ENCODE data around the gene NMD3.

NMD3 gene

DNA sequence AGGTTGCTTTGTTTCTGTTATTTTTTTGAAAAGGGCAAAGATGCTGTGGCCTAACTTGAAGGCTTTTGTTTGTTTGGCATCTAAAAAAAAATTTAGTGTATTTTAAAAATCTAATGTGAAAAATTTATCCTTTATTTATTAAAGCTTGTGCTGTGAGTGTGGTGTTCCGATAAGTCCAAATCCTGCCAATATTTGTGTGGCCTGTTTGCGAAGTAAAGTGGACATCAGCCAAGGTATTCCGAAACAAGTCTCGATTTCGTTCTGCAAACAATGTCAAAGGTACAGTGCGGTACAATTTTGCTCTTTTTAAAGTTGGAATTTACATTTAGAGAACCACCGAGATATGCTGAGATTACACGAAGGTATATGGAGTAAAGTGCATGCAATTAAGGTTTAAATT is 3.7 kb downstream of the NMD3 start:
- Histone ChIP-seq H3K4me1 (ENCODE audit: insufficient read depth, low read length, severe bottlenecking) (peaks cover 28% of the 10 kb centered on the region), H3K9me2 (ENCODE audit: low read depth, low read length) (no peaks in the 10 kb centered on the region), H3K27me3 (ENCODE audit: insufficient read depth, low read length) (no peaks in the 10 kb centered on the region), H3K4me2 (ENCODE audit: low read length) (no peak overlapping the region), H3K36me3 (ENCODE audit: insufficient read depth, low read length) (peaks cover 71% of the 10 kb centered on the region), H3F3A (ENCODE audit: insufficient read depth, low read length) (no peaks in the 10 kb centered on the region), H4K20me1 (ENCODE audit: insufficient read depth, low read length) (no peaks in the 10 kb centered on the region; the same call in 1 of the 2 replicates), H3K4me3 (ENCODE audit: low read depth, low read length, poor library complexity, severe bottlenecking) (no peak overlapping the region), H2AFZ (ENCODE audit: low read length) (no peak overlapping the region), H3K9ac (ENCODE audit: low read length) (no peak overlapping the region), H3K27ac (ENCODE audit: low read depth, low read length, poor library complexity, severe bottlenecking) (no peak overlapping the region), H3K9me3 (ENCODE audit: low read length) (no peaks in the 10 kb centered on the region), H3K79me2 (ENCODE audit: insufficient read depth, low read length) (peaks cover 37% of the 10 kb centered on the region)
- TF ChIP-seq, protein P1, sequence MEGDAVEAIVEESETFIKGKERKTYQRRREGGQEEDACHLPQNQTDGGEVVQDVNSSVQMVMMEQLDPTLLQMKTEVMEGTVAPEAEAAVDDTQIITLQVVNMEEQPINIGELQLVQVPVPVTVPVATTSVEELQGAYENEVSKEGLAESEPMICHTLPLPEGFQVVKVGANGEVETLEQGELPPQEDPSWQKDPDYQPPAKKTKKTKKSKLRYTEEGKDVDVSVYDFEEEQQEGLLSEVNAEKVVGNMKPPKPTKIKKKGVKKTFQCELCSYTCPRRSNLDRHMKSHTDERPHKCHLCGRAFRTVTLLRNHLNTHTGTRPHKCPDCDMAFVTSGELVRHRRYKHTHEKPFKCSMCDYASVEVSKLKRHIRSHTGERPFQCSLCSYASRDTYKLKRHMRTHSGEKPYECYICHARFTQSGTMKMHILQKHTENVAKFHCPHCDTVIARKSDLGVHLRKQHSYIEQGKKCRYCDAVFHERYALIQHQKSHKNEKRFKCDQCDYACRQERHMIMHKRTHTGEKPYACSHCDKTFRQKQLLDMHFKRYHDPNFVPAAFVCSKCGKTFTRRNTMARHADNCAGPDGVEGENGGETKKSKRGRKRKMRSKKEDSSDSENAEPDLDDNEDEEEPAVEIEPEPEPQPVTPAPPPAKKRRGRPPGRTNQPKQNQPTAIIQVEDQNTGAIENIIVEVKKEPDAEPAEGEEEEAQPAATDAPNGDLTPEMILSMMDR (IDR thresholded peaks at IDR 0.05; ENCODE audit: low read length): no peak
- TF ChIP-seq EZH2 (IDR thresholded peaks at IDR 0.05; ENCODE audit: borderline replicate concordance, low read length): no peak

DNA sequence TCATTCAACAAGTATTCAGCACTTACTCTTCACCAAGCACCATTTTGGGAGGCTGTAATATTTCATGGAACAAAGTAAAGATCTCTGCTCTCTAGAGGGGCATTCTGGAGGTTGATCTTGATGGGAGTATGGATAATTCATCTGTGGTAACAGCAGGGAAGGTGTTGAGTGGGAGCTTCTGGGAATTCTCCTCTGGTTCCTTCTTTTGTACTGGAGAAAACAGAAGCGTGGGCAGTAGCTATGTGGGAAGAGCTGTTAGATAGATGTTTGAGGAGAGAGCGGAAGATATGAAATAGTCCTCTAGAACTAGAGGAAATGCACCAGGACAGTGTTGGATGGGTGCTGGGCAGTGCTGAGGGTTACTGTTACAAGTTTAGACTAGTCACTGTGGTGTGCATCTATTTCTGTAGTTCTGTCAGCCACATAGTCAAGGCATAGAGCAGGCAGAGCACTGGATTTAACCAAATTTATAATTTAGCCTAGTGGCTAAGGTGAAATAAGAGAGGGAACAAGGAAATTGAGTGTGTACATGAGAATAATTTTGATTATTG is 9.6 kb downstream of the NMD3 start:
- Histone ChIP-seq H3K9ac (ENCODE audit: low read length) (no peak overlapping the region), H4K20me1 (ENCODE audit: insufficient read depth, low read length) (no peaks in the 10 kb centered on the region), H3K36me3 (ENCODE audit: insufficient read depth, low read length) (peaks cover 94% of the 10 kb centered on the region), H3F3A (ENCODE audit: insufficient read depth, low read length) (no peaks in the 10 kb centered on the region), H3K4me2 (ENCODE audit: low read length) (no peak overlapping the region), H3K4me3 (ENCODE audit: low read depth, low read length, poor library complexity, severe bottlenecking) (no peak overlapping the region), H3K27me3 (ENCODE audit: insufficient read depth, low read length) (no peaks in the 10 kb centered on the region), H2AFZ (ENCODE audit: low read length) (no peak overlapping the region), H3K27ac (ENCODE audit: low read depth, low read length, poor library complexity, severe bottlenecking) (no peak overlapping the region), H3K79me2 (ENCODE audit: insufficient read depth, low read length) (no peaks in the 10 kb centered on the region), H3K4me1 (ENCODE audit: insufficient read depth, low read length, severe bottlenecking) (no peaks in the 10 kb centered on the region), H3K9me2 (ENCODE audit: low read depth, low read length) (no peaks in the 10 kb centered on the region), H3K9me3 (ENCODE audit: low read length) (no peaks in the 10 kb centered on the region)
- TF ChIP-seq, protein P1 (IDR thresholded peaks at IDR 0.05; ENCODE audit: low read length): no peak
- no peak for TF ChIP-seq EZH2 (IDR thresholded peaks at IDR 0.05; ENCODE audit: borderline replicate concordance, low read length)

DNA sequence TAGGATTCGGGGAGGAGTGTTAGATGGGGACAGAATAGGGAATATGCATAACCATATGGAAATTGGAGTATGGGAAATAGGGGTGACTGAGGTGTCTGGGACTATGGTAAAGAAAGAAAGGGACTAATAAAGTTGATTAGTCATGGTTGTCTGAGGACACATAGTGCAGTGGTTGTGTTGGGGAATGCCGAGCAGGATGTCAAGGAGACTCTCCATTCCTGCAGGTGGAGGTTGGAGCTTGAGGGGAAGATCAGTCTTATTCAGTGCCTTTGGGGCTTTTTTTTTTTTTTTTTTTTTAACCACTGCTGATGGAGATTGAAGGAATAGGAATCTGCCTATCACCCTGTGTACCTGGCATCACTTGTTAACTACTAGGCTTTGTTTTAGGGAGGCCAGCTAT is 10.8 kb downstream of the NMD3 start:
- Histone ChIP-seq H3F3A (ENCODE audit: insufficient read depth, low read length) (no peaks in the 10 kb centered on the region), H3K9ac (ENCODE audit: low read length) (no peak overlapping the region), H3K27me3 (ENCODE audit: insufficient read depth, low read length) (no peaks in the 10 kb centered on the region), H4K20me1 (ENCODE audit: insufficient read depth, low read length) (no peaks in the 10 kb centered on the region), H3K9me2 (ENCODE audit: low read depth, low read length) (no peaks in the 10 kb centered on the region), H3K9me3 (ENCODE audit: low read length) (no peaks in the 10 kb centered on the region), H3K4me1 (ENCODE audit: insufficient read depth, low read length, severe bottlenecking) (no peaks in the 10 kb centered on the region), H3K4me3 (ENCODE audit: low read depth, low read length, poor library complexity, severe bottlenecking) (no peak overlapping the region), H3K79me2 (ENCODE audit: insufficient read depth, low read length) (no peaks in the 10 kb centered on the region), H3K27ac (ENCODE audit: low read depth, low read length, poor library complexity, severe bottlenecking) (no peak overlapping the region), H2AFZ (ENCODE audit: low read length) (no peak overlapping the region), H3K4me2 (ENCODE audit: low read length) (no peak overlapping the region), H3K36me3 (ENCODE audit: insufficient read depth, low read length) (peaks cover 92% of the 10 kb centered on the region)
- TF ChIP-seq, protein P1 (IDR thresholded peaks at IDR 0.05; ENCODE audit: low read length): no peak
- TF ChIP-seq EZH2 (IDR thresholded peaks at IDR 0.05; ENCODE audit: borderline replicate concordance, low read length): no peak
